HG03175 (cell line): ENCODE data around the gene ZFYVE28.

Experiments used
- ATAC-seq: cut with Tn5 transposase; IDR thresholded peaks from one replicate; pipeline ENCODE4 v1.9.1; 2021; ENCODE audit warnings: mild to moderate bottlenecking, moderate library complexity; ENCODE audit not compliant: unreplicated experiment

The ZFYVE28 gene

GRCh38 chr4:2371765-2372487 is 46.5 kb downstream of the ZFYVE28 start:
- ATAC-seq, result no peak

GRCh38 chr4:2370597-2371320 is 47.7 kb downstream of the ZFYVE28 start:
- ATAC-seq, result no peak

- ATAC-seq, result no peak
Observed at GRCh38 chr4:2368746-2369437, 49.6 kb downstream of the ZFYVE28 start.

- no peak for ATAC-seq
Observed at GRCh38 chr4:2367626-2368025, 50.8 kb downstream of the ZFYVE28 start.

- ATAC-seq, result no peak
Observed at GRCh38 chr4:2366252-2367192, 51.9 kb downstream of the ZFYVE28 start.

- ATAC-seq, result no peak
Observed at GRCh38 chr4:2365913-2366210, 52.6 kb downstream of the ZFYVE28 start.

- no peak for ATAC-seq
Observed at GRCh38 chr4:2365054-2365912, 53.2 kb downstream of the ZFYVE28 start.

GRCh38 chr4:2364654-2365053 is 53.8 kb downstream of the ZFYVE28 start:
- ATAC-seq, result no peak

GRCh38 chr4:2363951-2364653 is 54.3 kb downstream of the ZFYVE28 start:
- ATAC-seq, result no peak

- no peak for ATAC-seq
Observed at GRCh38 chr4:2363056-2363721, 55.3 kb downstream of the ZFYVE28 start.

- ATAC-seq, result no peak
Observed at GRCh38 chr4:2362266-2363055, 56.0 kb downstream of the ZFYVE28 start.

GRCh38 chr4:2361366-2362265 is 56.8 kb downstream of the ZFYVE28 start:
- no peak for ATAC-seq

GRCh38 chr4:2360396-2360730 is 58.1 kb downstream of the ZFYVE28 start:
- no peak for ATAC-seq

GRCh38 chr4:2359591-2360395 is 58.7 kb downstream of the ZFYVE28 start:
- ATAC-seq, result no peak

GRCh38 chr4:2357821-2358745 is 60.4 kb downstream of the ZFYVE28 start:
- no peak for ATAC-seq
